HG03558 (cell line): ENCODE results near the gene CPNE4.
"Not testable (repeated sequence)": the region's sequence is repeated elsewhere in the genome, so short reads cannot be mapped to it uniquely, and the experiment has no call there.

ENCODE experiments used
- ATAC-seq: cut with Tn5 transposase; IDR thresholded peaks from one replicate; pipeline ENCODE4 v1.9.1; 2021; ENCODE audit warnings: moderate number of reproducible peaks; ENCODE audit not compliant: unreplicated experiment; ENCODE audit errors: extremely low read depth

The CPNE4 gene

DNA sequence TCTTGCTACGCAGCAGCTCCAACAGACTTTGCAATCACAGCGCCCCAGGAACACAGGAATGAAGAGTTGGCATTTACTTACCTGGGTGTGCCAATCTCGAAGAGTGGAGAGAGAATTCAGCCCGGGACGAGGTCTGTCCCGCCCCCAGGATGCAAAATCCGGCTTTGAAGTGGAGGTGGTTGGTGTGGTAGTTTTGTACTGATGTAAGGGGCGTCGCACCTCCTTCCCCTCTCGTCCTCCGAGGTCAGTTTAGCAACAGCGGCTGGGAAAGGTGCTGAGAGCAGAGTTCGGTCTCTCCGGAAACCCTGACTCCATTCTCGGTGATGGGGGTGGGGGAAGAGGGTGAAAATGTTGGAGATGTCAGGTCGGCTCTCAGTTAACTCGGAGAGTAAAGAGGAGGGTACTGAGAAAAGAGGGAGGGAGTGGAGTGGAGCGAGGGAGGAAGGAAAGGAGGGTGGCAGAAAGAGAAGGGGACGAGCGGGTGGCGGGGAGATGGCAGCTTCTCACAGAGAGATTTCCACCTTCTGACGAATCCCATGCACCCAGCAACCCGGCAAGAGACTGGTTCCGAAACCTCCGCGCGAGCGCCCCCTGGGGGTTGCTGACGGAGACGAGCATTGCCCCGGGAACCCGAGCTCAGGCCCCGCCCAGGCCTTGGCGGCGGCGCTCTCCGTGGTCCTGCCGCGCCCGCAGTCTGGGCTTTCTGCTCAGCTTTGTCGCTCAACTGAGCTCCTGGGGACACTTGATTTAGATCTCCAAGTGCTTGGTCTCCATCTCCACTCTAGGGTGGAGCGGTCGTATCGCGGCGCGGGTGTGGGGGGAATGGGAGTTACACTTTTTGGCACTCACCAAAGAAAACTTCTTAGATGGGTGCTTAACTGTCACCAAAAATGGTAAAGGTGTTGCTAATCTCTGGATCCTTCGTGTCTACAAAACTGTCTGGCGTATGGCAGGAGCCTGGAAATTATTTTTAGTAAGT is at the start of gene CPNE4:
Gene CPNE4 (minus strand): TSS at position 529 of the 979 bp plus-strand sequence.
- ATAC-seq, result no peak

DNA sequence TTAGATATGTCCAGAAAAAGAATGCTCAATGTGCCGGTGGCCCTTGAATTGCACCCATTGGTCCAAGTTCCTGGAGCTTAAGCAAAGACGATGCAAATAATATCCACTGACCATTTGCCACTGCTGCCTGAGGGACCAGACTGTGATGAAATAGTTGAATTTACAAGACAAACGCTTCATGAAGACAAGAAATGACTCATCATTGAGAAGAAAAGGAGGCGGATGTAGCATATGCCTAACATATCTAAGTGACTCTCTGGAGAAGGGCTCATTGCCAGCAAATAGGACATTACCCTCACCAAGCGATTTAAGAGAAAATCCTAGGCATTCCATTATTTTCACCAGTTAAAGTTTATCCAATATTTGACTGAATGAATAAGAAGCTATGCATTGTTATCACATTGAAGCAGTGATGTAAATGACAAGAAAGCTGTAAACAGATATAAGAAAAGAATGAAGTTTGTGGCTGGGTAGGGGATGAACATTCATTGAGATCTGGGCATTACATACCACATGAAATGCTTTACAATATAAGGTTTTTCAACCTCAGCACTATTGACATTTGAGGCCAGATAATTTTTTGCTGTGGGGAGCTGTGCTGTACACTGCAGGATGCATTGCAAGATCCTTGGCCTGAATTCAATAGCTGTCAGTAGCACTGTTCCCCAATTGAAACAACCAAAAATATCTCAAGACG is 48.9 kb upstream of the CPNE4 start:
- ATAC-seq, result no peak

DNA sequence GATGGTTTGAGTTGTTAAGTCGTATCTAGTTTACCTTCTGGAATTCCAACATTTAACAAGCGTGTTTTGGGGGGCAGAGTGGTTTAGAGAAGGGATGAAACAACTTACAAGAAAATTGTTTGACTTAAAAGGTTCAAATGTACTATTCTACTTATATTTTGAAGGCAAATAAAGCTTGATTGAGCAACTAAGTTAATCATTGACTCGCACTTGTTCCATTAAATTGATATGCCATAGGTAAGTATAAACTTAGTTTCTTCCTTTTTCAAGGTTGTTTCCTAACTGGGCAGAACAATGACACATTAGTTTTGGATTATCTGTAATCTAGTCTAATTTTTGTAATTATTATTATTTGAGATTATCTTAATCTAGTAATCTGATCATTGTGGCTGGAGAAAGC is 48.3 kb upstream of the CPNE4 start:
- ATAC-seq, result no peak

- no peak for ATAC-seq
Measured at GRCh38 chr3:132079147-132079546, 44.3 kb upstream of the CPNE4 start.

GRCh38 chr3:132073771-132074170 is 39.0 kb upstream of the CPNE4 start:
- no peak for ATAC-seq

DNA sequence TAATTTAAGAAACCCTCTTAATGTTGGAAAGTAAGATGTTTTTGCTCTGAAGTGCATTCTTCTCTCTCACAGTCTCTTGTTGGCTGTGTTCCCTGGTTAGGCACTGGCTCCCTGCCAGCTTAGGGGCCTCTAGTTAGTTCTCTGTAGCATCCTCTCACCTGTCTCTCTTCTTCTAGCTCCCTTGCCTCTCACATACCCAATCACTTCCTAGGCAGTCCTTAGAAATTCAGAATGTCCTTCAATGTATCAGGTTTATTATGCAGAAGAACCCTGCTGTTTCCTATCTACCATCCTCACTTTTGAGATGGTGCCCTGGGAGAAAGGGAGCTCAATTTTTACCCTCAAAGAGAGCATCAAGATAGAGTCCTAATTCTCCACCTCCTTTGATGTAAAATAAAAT is 36.2 kb upstream of the CPNE4 start:
- ATAC-seq, result no peak

DNA sequence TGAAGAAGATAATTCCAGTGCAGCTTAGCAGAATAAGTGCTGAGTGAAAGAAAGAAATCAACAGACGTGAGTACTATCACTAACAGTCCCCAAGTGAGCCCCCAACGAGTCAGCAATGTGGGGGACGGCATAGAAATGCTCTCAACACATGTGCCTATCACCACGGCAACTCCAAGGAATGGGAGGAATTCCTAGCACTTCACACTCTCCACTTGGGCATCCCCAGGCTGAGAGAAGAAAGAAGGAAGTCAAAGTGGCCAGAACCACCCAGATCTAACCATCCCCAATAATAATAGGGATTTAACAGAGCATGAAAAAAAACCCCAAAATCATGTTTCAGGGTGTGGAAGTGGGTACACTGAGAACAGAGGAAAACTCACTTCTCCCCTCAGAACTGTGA is 29.3 kb upstream of the CPNE4 start:
- ATAC-seq, result no peak

- ATAC-seq, result no peak
Measured at GRCh38 chr3:132062535-132062934, 27.7 kb upstream of the CPNE4 start.

DNA sequence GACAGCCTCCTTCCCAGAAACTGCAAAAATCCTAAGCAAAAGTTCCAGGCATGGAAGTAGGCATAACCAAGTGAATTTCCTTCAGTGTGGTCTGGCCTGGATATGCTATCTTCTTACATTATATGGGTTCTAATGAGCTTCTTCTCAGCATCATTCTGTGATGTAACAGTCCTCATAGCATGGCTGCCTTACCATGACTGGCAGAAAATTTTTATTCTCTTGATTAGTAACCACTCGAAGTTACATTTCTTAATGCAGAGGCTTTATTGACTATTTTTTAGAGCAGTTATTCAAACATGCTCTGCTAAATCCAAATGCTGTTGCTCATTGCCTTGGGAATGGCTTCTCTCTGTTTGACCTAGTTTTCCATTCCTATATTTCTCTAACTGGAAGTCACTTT is 21.1 kb upstream of the CPNE4 start:
- no peak for ATAC-seq

GRCh38 chr3:132047209-132047608 is 12.4 kb upstream of the CPNE4 start:
- ATAC-seq, result no peak

GRCh38 chr3:132044874-132045273 is 10.1 kb upstream of the CPNE4 start:
- ATAC-seq, result not testable (repeated sequence)

DNA sequence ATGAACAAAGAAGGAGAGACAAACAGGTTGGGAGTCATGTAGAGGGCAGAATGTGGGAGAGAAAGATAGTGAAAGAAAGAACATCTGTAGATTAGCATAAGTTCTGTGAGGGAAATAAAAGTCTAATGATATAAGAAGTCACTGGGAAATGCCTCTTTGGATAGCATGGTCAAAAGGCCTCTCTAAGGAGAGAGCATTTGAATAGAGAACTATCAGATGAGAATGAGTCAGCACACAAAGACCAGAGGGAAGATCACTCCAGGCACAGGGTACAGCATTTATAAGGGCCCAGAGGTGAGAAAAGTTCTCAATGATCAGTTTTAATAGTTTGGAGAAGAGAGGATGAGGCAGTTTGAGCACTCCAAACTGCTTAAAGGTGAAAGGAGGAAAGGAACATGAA is 7.9 kb upstream of the CPNE4 start:
- no peak for ATAC-seq

DNA sequence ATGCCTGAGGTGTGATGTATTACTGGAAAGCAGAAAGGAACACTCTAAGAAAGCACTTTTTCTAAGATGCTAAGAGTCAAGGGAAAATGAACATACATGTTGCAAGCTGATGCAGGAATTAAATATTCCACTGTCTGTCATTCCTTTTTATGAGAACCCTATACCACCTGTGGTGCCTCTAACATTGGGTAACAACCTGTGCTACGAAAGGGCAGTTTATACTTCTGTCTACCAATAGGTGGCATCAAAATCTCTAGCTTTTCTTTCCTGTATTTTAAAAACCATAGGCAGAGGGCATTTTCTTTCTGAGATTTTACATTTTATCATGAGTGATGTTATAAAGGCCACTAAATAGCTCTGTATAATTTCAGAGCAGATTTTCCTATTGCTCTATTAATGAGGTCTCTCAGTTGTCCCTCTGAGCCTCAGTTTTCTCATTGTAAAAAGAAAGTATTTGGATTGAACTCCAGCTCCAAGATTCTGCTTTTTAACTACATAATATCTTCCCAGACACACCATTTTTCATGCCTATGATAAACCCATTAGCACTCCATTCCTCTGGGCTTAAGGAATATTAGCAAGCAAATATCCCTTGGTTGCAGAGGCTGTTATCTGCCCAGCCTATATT is 3.5 kb upstream of the CPNE4 start:
- ATAC-seq, result no peak

GRCh38 chr3:132037581-132037980 is 2.8 kb upstream of the CPNE4 start:
- no peak for ATAC-seq

DNA sequence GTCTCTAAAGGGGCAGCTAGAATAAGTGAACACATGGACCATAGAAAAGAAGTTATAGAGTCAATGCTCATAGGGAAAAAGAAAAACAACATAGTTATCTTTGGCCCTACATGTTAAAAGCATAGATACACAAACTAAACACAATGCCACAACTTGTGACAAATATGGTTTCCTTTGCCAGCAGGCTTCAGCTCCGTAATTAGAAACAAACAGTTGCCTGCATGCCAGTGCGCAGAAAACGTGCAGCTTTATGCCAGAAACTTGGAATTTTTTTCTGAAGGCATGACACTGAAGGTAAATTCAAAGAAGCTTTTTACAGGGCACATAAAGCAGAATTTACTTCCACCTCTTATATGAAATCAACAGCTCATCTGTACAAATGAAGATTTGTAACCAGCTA is 2.2 kb upstream of the CPNE4 start:
- no peak for ATAC-seq

DNA sequence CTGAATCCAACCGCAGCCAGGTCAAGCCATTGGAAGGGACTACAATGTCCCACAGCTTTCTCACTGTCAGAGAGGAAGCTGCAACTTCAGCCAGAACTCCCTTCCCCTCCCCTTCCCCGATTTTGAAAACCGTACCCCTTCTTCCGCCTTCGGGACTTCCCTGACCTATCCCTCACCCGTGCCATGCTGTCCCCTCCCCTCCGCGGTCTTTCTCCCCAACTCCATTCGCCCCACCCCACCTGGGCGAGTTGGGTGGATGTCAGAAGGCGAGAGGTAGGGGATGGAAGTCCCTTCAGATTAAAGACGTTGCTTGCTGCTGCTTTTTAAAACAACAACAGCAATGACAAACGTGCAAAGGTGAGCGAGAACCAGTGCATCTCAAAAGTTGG is 723 bp downstream of the CPNE4 start:
- no peak for ATAC-seq

DNA sequence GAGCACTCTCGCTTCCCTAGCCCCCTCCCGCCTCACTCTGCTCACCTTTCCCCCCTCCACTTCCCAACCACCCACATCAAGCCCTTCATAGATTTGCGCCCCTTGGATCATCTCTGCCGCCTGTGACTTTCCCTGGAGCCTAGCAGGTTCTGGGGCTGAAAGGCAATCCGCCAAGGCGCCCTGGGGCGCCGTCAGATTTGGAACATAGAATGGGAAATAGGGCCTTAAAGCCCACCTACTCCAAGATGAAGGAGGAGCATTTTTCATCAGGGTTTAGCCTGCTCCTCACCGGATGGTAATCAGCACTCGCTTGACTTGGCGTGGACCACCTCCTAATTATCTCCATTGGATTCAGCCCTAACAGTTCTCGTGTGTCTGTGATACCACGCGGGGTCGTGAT is 1.3 kb downstream of the CPNE4 start:
- ATAC-seq, result no peak

DNA sequence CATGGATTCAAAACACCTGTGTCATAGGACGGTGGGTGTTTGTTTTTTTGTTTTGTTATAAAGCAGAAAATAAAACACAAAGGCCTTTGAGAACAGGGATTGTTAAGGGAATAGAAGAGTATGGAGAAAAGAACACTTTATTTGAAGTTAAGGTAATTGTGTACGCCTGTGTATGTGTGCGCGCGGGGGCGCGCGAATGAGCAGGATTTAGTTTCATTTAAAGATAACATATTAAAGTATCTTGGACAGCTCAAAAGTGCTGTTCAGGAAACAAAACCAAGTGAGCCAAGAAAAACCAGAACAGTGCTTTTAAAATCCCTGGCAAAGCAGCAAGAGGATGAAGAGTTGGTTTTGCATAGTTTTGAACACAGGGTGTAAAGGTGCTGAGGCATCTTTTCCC is 1.9 kb downstream of the CPNE4 start:
- no peak for ATAC-seq

DNA sequence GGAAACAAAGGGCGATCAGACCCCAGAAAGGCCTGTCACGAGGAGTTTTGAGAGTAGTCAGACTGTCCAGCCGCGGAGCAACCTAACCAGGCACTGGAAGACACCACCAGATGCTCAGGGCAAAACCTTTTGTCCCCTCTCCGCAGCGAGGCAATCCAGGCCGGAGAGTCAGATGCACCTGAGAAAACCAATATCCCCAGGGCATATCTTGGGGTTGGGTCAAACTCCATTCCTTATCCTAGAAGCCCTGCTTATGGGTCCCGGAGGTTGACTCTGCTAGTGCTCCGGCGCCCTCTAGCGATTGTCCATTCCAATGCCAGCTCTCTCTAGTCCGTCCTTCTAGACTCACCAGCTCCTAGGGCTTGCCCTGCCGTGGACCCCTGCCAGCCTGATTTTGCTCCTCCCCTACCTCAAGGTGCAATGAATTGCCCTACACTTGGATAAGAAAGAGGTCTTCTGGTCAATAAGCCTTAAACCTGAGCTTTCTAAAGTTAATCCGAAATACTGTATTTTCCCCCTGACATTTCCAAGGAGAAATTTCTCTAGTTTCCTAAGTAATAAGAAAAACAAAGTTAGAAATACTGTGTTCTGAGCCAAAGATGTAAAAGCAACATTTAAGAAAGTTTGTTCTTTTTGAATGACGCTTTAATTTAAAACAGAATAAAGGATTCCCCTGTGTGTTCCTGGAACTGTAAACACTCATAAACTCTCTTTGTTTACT is 5.5 kb downstream of the CPNE4 start:
- no peak for ATAC-seq

DNA sequence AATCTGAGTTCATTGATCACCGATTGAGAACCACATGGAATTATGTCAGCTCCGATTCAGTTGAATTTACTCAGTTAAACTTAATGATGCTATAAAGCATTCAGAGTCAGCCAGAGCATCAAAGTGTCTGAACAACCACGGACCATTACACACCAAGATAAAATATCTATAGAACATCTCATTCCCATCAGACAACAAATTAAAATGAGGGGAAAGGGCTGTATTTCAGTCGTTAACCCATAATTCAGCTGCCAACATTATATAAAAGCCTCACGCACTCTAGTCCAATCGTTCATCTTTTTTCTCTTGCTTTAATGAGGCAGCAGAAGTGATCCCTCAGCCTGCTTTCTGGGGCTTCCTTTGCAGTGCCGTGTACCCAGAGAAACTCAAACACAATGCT is 11.9 kb downstream of the CPNE4 start:
- ATAC-seq, result no peak
